IMR-90 (cell line): Measurements from ENCODE around the gene TGM5. TPM values are rescaled to one million over a fixed set of nuclear protein-coding genes. Genes with fewer than 3 reads are reported as not detected.

Source experiments
- ATAC-seq: fragments of 200-7000 bp; cut with Tn5 transposase; 2 replicates; pipeline ENCODE4 v1.9.1; 2020; ENCODE audit warnings: low read depth, mild to moderate bottlenecking, moderate library complexity
- BruUV-seq: library from RNA; stranded (reverse); fragments of 400-500 nt; replicated peaks from 2 replicates; lab custom pipeline; 2021; lab: Mats Ljungman, UMichigan
- CTCF ChIA-PET: fragments of 300-600 bp; formaldehyde crosslinking; extraction: SDS; loops from one replicate; lab custom pipeline; 2021; ENCODE audit warnings: antibody characterized with exemption; lab: Yijun Ruan, JAX
- POLR2A ChIA-PET: fragments of 300-600 bp; sonication (Branson Sonifier 250); formaldehyde crosslinking; loops from one replicate; lab custom pipeline; 2022; ENCODE audit warnings: antibody characterized with exemption; ENCODE audit not compliant: unreplicated experiment; lab: Charles Lee
- DNase-seq: peaks from one replicate; pipeline ENCODE4 v3.0.0; 2013
- H2AFZ ChIP-seq: replicated peaks from 2 replicates; pipeline ENCODE3; 2013; ENCODE audit warnings: low read length, mild to moderate bottlenecking; ENCODE audit not compliant: poor library complexity
- H2AK5ac ChIP-seq: 2 replicates; pipeline ENCODE4 v1.6.1; 2013; ENCODE audit warnings: low read depth, low read length, inconsistent platforms
- H2AK9ac ChIP-seq: replicated peaks from 2 replicates; pipeline ENCODE3; 2013; ENCODE audit warnings: mild to moderate bottlenecking, low read depth, low read length, moderate library complexity; ENCODE audit not compliant: poor library complexity
- H2BK120ac ChIP-seq: 2 replicates; pipeline ENCODE4 v1.6.1; 2013; ENCODE audit warnings: low read depth, low read length, inconsistent platforms
- H2BK15ac ChIP-seq: 3 replicates; pipeline ENCODE4 v1.6.1; 2013; ENCODE audit warnings: low read depth, low read length, inconsistent platforms
- H2BK20ac ChIP-seq: 2 replicates; pipeline ENCODE4 v1.6.1; 2013; ENCODE audit warnings: low read depth, mild to moderate bottlenecking, inconsistent platforms, low read length, moderate library complexity
- H2BK5ac ChIP-seq: 2 replicates; pipeline ENCODE4 v1.6.1; 2013; ENCODE audit warnings: mild to moderate bottlenecking, low read depth, low read length, inconsistent platforms; ENCODE audit not compliant: poor library complexity, severe bottlenecking
- H3K14ac ChIP-seq: replicated peaks from 2 replicates; pipeline ENCODE4 v1.6.1; 2013; ENCODE audit warnings: low read depth, low read length, inconsistent platforms
- H3K18ac ChIP-seq: 2 replicates; pipeline ENCODE4 v1.6.1; 2013; ENCODE audit warnings: low read depth, low read length, control low read depth
- H3K23ac ChIP-seq: 2 replicates; pipeline ENCODE4 v1.6.1; 2013; ENCODE audit warnings: low read depth, low read length, inconsistent platforms
- H3K27ac ChIP-seq: 2 replicates; pipeline ENCODE4 v1.5.1; 2013; ENCODE audit warnings: mild to moderate bottlenecking, control low read depth, low read length; ENCODE audit not compliant: insufficient read depth
- H3K27me3 ChIP-seq: 2 replicates; pipeline ENCODE4 v1.6.1; 2013; ENCODE audit warnings: low read length; ENCODE audit not compliant: control insufficient read depth, insufficient read depth
- H3K36me3 ChIP-seq: 2 replicates; pipeline ENCODE4 v1.6.1; 2013; ENCODE audit warnings: low read length, mixed read lengths; ENCODE audit not compliant: control insufficient read depth, insufficient read depth
- H3K4ac ChIP-seq: 2 replicates; pipeline ENCODE4 v1.6.1; 2013; ENCODE audit warnings: low read depth, low read length, inconsistent platforms
- H3K4me1 ChIP-seq: 2 replicates; pipeline ENCODE4 v1.6.1; 2013; ENCODE audit warnings: low read length, mixed read lengths; ENCODE audit not compliant: control insufficient read depth, insufficient read depth
- H3K4me2 ChIP-seq: 2 replicates; pipeline ENCODE4 v1.6.1; 2013; ENCODE audit warnings: low read depth, mild to moderate bottlenecking, control low read depth, low read length, moderate library complexity
- H3K4me3 ChIP-seq: 2 replicates; pipeline ENCODE4 v1.5.1; 2013; ENCODE audit warnings: low read depth, mild to moderate bottlenecking, control low read depth, low read length, moderate library complexity; ENCODE audit not compliant: insufficient read depth
- H3K56ac ChIP-seq: 2 replicates; pipeline ENCODE4 v1.6.1; 2013; ENCODE audit warnings: low read length, inconsistent platforms; ENCODE audit not compliant: insufficient read depth; ENCODE audit errors: extremely low read depth
- H3K79me1 ChIP-seq, 2 experiments: 2 replicates each; pipeline ENCODE4 v1.6.1; 2013; ENCODE audit warnings: low read length in 2 of 2, inconsistent platforms in 1 of 2, low read depth in 1 of 2
- H3K9ac ChIP-seq: 2 replicates; pipeline ENCODE4 v1.6.1; 2013; ENCODE audit warnings: low read depth, low read length, control low read depth
- H3K9me1 ChIP-seq: 2 replicates; pipeline ENCODE4 v1.6.1; 2013; ENCODE audit warnings: low read length, inconsistent platforms; ENCODE audit not compliant: insufficient read depth
- H3K9me3 ChIP-seq: 2 replicates; pipeline ENCODE4 v1.6.1; 2013; ENCODE audit warnings: low read length; ENCODE audit not compliant: control insufficient read depth, insufficient read depth
- H4K20me1 ChIP-seq: 2 replicates; pipeline ENCODE4 v1.6.1; 2013; ENCODE audit warnings: low read length, inconsistent platforms; ENCODE audit not compliant: insufficient read depth
- H4K5ac ChIP-seq: 2 replicates; pipeline ENCODE4 v1.6.1; 2013; ENCODE audit warnings: mild to moderate bottlenecking, low read depth, low read length, control low read depth
- H4K8ac ChIP-seq, 2 experiments: 2 replicates each; pipeline ENCODE4 v1.6.1; 2013; ENCODE audit warnings: low read depth in 2 of 2, low read length in 2 of 2, control low read depth in 1 of 2, inconsistent platforms in 1 of 2
- H4K91ac ChIP-seq: 2 replicates; pipeline ENCODE4 v1.6.1; 2013; ENCODE audit warnings: low read depth, low read length, inconsistent platforms; ENCODE audit not compliant: insufficient read depth
- CHD1 ChIP-seq: IDR thresholded peaks from 2 replicates; pipeline ENCODE4 v1.6.1; 2012; ENCODE audit warnings: low read depth, low read length, improper control_type of control experiment
- FOS ChIP-seq: fragments of 150-350 bp; IDR thresholded peaks from 2 replicates; pipeline ENCODE4 v1.6.1; 2016; ENCODE audit warnings: low read depth, low read length
- SMC3 ChIP-seq: fragments of 150-350 bp; IDR thresholded peaks from 2 replicates; pipeline ENCODE4 v1.6.1; 2016; ENCODE audit warnings: low read depth, mild to moderate bottlenecking, antibody characterized with exemption, low read length, moderate library complexity
- WGBS, 2 experiments: methylation state at CpG; one replicate each; pipeline versions ENCODE4 v1.1.5 to v1.1.7; 2013; ENCODE audit warnings: missing lambda C conversion rate in 2 of 2; ENCODE audit not compliant: insufficient read length in 1 of 2; ENCODE audit errors: extremely low coverage in 2 of 2; 5-methylcytosine and 5-hydroxymethylcytosine counted together
- dilution Hi-C: fragments of 300-500 bp; cut with HindIII; formaldehyde crosslinking; loops from one replicate; pipeline ENCODE4 v1.14.3; 2018; ENCODE audit warnings: low sequenced_read_pairs; ENCODE audit not compliant: unreplicated experiment
- in situ Hi-C: fragments of 300-500 bp; cut with MboI; formaldehyde crosslinking; loops from 3 replicates; pipeline ENCODE4 v1.14.3; 2019; ENCODE audit warnings: low sequenced_read_pairs, inconsistent platforms, mixed read lengths
- intact Hi-C: fragments of 100-400 bp; cut with micrococcal nuclease; formaldehyde crosslinking; loops from 2 replicates; pipeline ENCODE4 v1.10.0; 2022
- polyA plus RNA-seq, 3 experiments: library from polyadenylated mRNA; depleted of rRNA; stranded (reverse); fragments of >200 nt; gene quantifications; 2 replicates each; pipeline ENCODE4 v1.2.3, GENCODE V29; 2012; ENCODE audit warnings: low replicate concordance in 1 of 3
- total RNA-seq: library from RNA; depleted of rRNA; stranded (reverse); fragments of >200 nt; gene quantifications from 2 replicates; pipeline ENCODE4 v1.2.3, GENCODE V29; 2012

The TGM5 gene
- total and polyA plus RNA-seq, 2 of the 4 experiments (the other 2 are of a cell fraction) = not detected

GRCh38 chr15:43302205-43302817 is 35.6 kb upstream of the TGM5 start, which contains the start of gene TGM7:
TGM7 (minus strand) TSS chr15:43302255.
- Histone ChIP-seq H3K4ac (no peak within 1 kb of the TSS), H2BK20ac (no peak within 1 kb of the TSS), H2BK5ac (no peak within 1 kb of the TSS), H2AFZ (no peak within 1 kb of the TSS), H4K20me1 (no peaks in the 10 kb centered on the region), H2BK120ac (no peak within 1 kb of the TSS), H2AK9ac (no peak within 1 kb of the TSS), H3K79me1 (no peaks in the 10 kb centered on the region), H3K4me3 (no peak within 1 kb of the TSS), H3K36me3 (no peaks in the 10 kb centered on the region), H3K9ac (no peak within 1 kb of the TSS), H3K27ac (no peak within 1 kb of the TSS), H3K9me1 (no peaks in the 10 kb centered on the region; the same call in 1 of the 2 replicates), H3K18ac (no peak within 1 kb of the TSS), H3K9me3 (0 out of 2 replicates have a peak, but pooled peaks cover 2% of the 10 kb centered on the region), H3K4me2 (no peak within 1 kb of the TSS), H2BK15ac (no peak within 1 kb of the TSS), H4K5ac (no peak within 1 kb of the TSS), H3K27me3 (peaks cover 43% of the 10 kb centered on the region), H3K56ac (no peak within 1 kb of the TSS), H4K8ac (no peak within 1 kb of the TSS), H4K91ac (no peak within 1 kb of the TSS), H3K14ac (no peak within 1 kb of the TSS), H3K4me1 (no peaks in the 10 kb centered on the region), H2AK5ac (no peak within 1 kb of the TSS), H3K23ac (no peak within 1 kb of the TSS)
- DNase-seq = no peak
- in situ Hi-C loops = no loop called here
- intact Hi-C loops = no loop called here
- ChIA-PET CTCF (no interaction called here), POLR2A (no interaction called here)
- dilution Hi-C loops = no loop called here
- TF ChIP-seq SMC3 (no peak), FOS (no peak), CHD1 (no peak)
- ATAC-seq = no peak
- 80% methylated on average over 1 of the region's 11 CpGs; no CpG with 5 or more reads in 1 of the 2 experiments for WGBS, 2 experiments
- no TSS peak for BruUV-seq
